ENCODE measurements around the gene CDH11. TPM values are rescaled to one million over a fixed set of nuclear protein-coding genes. Genes with fewer than 3 reads are reported as not detected.

The CDH11 gene
- total RNA-seq, 1 experiment from 2014 or later, result 0.64 TPM

DNA sequence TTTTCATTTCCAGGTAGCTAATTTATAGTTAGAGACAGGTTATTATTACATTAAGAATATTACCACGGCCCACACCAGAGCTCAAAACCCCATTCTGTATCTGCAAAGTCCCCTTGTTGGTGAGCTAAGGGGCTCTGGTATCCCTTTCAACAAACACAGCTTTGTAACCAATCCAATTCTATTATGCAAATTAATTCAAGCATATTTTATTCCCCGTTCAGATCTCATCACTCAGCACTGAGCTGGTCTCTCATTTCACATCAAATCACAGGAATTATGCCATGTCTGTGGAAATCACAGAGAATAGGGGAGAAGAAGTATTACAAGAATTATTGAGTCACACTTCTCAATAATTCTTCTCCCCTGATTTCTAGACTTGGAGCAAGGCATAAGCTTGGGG, 111.7 kb downstream of the CDH11 start:
- Histone ChIP-seq H3K27me3 (ENCODE audit: control insufficient read depth, insufficient read depth, low read length) (no peaks in the 10 kb centered on the region), H3K27ac (ENCODE audit: low read length) (no peak overlapping the region), H3K4me3 (ENCODE audit: low read depth in 2 of 2, low read length in 2 of 2) (no peak overlapping the region), H3K4me1 (ENCODE audit: control insufficient read depth, insufficient read depth, low read length) (no peaks in the 10 kb centered on the region), H3K36me3 (ENCODE audit: control insufficient read depth, insufficient read depth, low read length) (no peaks in the 10 kb centered on the region), H3K9me3 (ENCODE audit: control insufficient read depth, insufficient read depth, low read depth, low read length) (no peaks in the 10 kb centered on the region)
- CTCF ChIA-PET, result no interaction called here
- ATAC-seq, result no peak
- no peak for DNase-seq (ENCODE audit: low read depth, low spot score)
- in situ Hi-C loops (cut with HindIII; ENCODE audit: low pct_unique_long_range_greater_than_20kb, low sequenced_read_pairs) (no loop called here), intact Hi-C loops (cut with micrococcal nuclease; ENCODE audit: unreplicated experiment) (no loop called here)
- POLR2A ChIA-PET, result no interaction called here
- TF ChIP-seq SIN3A (IDR thresholded peaks at IDR 0.05; ENCODE audit: borderline replicate concordance, insufficient read depth, low read depth, low read length) (no peak), TCF7L2 (IDR thresholded peaks at IDR 0.05; ENCODE audit: low read depth, low read length) (no peak), POLR2AphosphoS5 (IDR thresholded peaks at IDR 0.05; ENCODE audit: low read depth, low read length) (no peak)
- TF ChIP-seq, protein P1, sequence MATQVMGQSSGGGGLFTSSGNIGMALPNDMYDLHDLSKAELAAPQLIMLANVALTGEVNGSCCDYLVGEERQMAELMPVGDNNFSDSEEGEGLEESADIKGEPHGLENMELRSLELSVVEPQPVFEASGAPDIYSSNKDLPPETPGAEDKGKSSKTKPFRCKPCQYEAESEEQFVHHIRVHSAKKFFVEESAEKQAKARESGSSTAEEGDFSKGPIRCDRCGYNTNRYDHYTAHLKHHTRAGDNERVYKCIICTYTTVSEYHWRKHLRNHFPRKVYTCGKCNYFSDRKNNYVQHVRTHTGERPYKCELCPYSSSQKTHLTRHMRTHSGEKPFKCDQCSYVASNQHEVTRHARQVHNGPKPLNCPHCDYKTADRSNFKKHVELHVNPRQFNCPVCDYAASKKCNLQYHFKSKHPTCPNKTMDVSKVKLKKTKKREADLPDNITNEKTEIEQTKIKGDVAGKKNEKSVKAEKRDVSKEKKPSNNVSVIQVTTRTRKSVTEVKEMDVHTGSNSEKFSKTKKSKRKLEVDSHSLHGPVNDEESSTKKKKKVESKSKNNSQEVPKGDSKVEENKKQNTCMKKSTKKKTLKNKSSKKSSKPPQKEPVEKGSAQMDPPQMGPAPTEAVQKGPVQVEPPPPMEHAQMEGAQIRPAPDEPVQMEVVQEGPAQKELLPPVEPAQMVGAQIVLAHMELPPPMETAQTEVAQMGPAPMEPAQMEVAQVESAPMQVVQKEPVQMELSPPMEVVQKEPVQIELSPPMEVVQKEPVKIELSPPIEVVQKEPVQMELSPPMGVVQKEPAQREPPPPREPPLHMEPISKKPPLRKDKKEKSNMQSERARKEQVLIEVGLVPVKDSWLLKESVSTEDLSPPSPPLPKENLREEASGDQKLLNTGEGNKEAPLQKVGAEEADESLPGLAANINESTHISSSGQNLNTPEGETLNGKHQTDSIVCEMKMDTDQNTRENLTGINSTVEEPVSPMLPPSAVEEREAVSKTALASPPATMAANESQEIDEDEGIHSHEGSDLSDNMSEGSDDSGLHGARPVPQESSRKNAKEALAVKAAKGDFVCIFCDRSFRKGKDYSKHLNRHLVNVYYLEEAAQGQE (IDR thresholded peaks at IDR 0.05; ENCODE audit: insufficient read depth in 1 of 2, low read depth in 2 of 2, low read length in 1 of 2), result no peak
- TF ChIP-seq, protein P2, sequence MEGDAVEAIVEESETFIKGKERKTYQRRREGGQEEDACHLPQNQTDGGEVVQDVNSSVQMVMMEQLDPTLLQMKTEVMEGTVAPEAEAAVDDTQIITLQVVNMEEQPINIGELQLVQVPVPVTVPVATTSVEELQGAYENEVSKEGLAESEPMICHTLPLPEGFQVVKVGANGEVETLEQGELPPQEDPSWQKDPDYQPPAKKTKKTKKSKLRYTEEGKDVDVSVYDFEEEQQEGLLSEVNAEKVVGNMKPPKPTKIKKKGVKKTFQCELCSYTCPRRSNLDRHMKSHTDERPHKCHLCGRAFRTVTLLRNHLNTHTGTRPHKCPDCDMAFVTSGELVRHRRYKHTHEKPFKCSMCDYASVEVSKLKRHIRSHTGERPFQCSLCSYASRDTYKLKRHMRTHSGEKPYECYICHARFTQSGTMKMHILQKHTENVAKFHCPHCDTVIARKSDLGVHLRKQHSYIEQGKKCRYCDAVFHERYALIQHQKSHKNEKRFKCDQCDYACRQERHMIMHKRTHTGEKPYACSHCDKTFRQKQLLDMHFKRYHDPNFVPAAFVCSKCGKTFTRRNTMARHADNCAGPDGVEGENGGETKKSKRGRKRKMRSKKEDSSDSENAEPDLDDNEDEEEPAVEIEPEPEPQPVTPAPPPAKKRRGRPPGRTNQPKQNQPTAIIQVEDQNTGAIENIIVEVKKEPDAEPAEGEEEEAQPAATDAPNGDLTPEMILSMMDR (IDR thresholded peaks at IDR 0.05), result no peak
- no TSS peak for BruUV-seq (replicated peaks)

DNA sequence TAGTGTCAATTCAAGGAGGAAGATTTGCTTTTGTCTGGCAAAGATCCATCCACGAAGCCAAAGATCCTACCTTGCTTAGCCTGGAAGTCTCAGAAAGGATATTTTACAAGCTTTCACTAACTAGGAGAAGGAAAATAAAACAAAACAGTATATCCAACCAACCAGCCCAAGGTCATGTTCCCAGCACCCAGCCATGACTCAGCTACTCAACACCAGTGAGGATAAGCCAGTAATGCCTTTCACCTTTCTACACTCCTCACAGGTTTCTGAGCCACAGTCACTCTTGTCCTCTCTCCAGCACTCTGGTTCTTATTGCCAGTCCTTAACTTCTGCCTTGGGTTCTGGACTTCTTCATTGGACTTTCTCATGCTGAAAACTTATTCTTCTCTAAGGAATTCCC, 116.2 kb downstream of the CDH11 start:
- BruUV-seq (replicated peaks), result no TSS peak
- H3K9me3 ChIP-seq (ENCODE audit: control insufficient read depth, insufficient read depth, low read depth, low read length), result no peaks in the 10 kb centered on the region
- ChIA-PET CTCF (no interaction called here), POLR2A (no interaction called here)
- H3K4me3 ChIP-seq (ENCODE audit: low read depth in 2 of 2, low read length in 2 of 2), result no peak overlapping the region
- H3K27ac ChIP-seq (ENCODE audit: low read length), result no peak overlapping the region
- no peaks in the 10 kb centered on the region for H3K4me1 ChIP-seq (ENCODE audit: control insufficient read depth, insufficient read depth, low read length)
- TF ChIP-seq TCF7L2 (IDR thresholded peaks at IDR 0.05; ENCODE audit: low read depth, low read length) (no peak), SIN3A (IDR thresholded peaks at IDR 0.05; ENCODE audit: borderline replicate concordance, insufficient read depth, low read depth, low read length) (no peak), POLR2AphosphoS5 (IDR thresholded peaks at IDR 0.05; ENCODE audit: low read depth, low read length) (no peak)
- TF ChIP-seq, protein P2 (IDR thresholded peaks at IDR 0.05), result no peak
- TF ChIP-seq, protein P1 (IDR thresholded peaks at IDR 0.05; ENCODE audit: insufficient read depth in 1 of 2, low read depth in 2 of 2, low read length in 1 of 2), result no peak
- intact Hi-C loops (cut with micrococcal nuclease; ENCODE audit: unreplicated experiment), result no loop called here
- ATAC-seq (no peak), DNase-seq (ENCODE audit: low read depth, low spot score) (no peak)
- H3K27me3 ChIP-seq (ENCODE audit: control insufficient read depth, insufficient read depth, low read length), result no peaks in the 10 kb centered on the region
- in situ Hi-C loops (cut with HindIII; ENCODE audit: low pct_unique_long_range_greater_than_20kb, low sequenced_read_pairs), result no loop called here
- no peaks in the 10 kb centered on the region for H3K36me3 ChIP-seq (ENCODE audit: control insufficient read depth, insufficient read depth, low read length)
